Measurements from ENCODE around the gene MREG. TPM values are rescaled to one million over a fixed set of nuclear protein-coding genes. Genes with fewer than 3 reads are reported as not detected.

MREG gene
- total RNA-seq, 1 donor from 2014 or later, result 11.8 TPM

DNA sequence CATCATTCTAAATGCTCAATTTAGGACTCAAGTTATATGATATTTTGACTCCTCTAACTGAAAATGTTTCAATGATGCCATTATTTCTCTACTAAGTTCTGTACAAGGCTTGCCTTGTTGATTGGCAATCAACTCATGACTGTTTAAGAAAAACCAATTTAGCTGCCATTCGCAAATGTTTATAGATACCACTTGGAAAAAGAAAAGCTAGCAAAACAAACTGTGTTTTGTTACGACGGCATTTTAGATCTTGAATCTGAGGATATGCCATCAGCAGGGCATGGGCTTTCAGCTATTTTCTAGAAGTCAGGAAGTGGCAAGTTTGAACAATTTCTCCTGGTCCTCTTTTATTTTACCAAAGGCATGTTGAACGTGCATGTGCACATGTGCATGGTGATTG is 65.3 kb downstream of the MREG start:
- H3K27me3 ChIP-seq, result no peaks in the 10 kb centered on the region

DNA sequence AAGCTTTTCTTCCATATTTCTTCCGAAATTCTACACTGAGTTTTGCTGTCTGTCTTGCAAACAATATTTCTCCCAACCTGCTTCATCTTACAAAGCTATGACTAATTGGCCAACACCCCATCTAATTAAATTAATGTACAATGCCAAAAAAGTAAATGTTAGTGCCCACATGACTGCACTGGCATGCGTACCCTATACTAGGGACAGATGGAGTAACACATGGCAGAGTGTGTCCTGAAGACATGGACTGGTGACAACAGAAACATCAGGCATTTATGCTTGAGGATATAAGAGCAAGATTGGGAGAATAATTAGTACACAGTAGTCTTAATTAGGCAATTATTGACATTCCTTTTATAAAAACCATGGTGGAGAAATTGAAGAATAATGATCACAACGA is 66.8 kb downstream of the MREG start:
- no peaks in the 10 kb centered on the region for H3K36me3 ChIP-seq
- no peaks in the 10 kb centered on the region for H3K9me3 ChIP-seq
- TF ChIP-seq POLR2A (IDR thresholded peaks at IDR 0.05) (no peak), POLR2AphosphoS5 (IDR thresholded peaks at IDR 0.05; ENCODE audit: insufficient read depth in 1 of 2, low read depth in 1 of 2) (no peak)
- TF ChIP-seq, protein P1, sequence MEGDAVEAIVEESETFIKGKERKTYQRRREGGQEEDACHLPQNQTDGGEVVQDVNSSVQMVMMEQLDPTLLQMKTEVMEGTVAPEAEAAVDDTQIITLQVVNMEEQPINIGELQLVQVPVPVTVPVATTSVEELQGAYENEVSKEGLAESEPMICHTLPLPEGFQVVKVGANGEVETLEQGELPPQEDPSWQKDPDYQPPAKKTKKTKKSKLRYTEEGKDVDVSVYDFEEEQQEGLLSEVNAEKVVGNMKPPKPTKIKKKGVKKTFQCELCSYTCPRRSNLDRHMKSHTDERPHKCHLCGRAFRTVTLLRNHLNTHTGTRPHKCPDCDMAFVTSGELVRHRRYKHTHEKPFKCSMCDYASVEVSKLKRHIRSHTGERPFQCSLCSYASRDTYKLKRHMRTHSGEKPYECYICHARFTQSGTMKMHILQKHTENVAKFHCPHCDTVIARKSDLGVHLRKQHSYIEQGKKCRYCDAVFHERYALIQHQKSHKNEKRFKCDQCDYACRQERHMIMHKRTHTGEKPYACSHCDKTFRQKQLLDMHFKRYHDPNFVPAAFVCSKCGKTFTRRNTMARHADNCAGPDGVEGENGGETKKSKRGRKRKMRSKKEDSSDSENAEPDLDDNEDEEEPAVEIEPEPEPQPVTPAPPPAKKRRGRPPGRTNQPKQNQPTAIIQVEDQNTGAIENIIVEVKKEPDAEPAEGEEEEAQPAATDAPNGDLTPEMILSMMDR (IDR thresholded peaks at IDR 0.05), result no peak
- H3K4me3 ChIP-seq, result no peak overlapping the region
- no peak overlapping the region for H3K27ac ChIP-seq
- intact Hi-C loops (cut with DNase I), result no loop called here
- no peak for DNase-seq (ENCODE audit: extremely low spot score in 2 of 2)
- no peaks in the 10 kb centered on the region for H3K4me1 ChIP-seq
- no peaks in the 10 kb centered on the region for H3K27me3 ChIP-seq

More for the DNA sequence above, 65.3 kb downstream of the MREG start:
- H3K4me3 ChIP-seq, result no peak overlapping the region
- H3K9me3 ChIP-seq, result no peaks in the 10 kb centered on the region
- no peaks in the 10 kb centered on the region for H3K36me3 ChIP-seq
- H3K27ac ChIP-seq, result no peak overlapping the region
- intact Hi-C loops (cut with DNase I), result no loop called here
- TF ChIP-seq POLR2A (IDR thresholded peaks at IDR 0.05) (no peak), POLR2AphosphoS5 (IDR thresholded peaks at IDR 0.05; ENCODE audit: insufficient read depth in 1 of 2, low read depth in 1 of 2) (no peak)
- TF ChIP-seq, protein P1 (IDR thresholded peaks at IDR 0.05), result no peak
- no peaks in the 10 kb centered on the region for H3K4me1 ChIP-seq
- no peak for DNase-seq (ENCODE audit: extremely low spot score in 2 of 2)

DNA sequence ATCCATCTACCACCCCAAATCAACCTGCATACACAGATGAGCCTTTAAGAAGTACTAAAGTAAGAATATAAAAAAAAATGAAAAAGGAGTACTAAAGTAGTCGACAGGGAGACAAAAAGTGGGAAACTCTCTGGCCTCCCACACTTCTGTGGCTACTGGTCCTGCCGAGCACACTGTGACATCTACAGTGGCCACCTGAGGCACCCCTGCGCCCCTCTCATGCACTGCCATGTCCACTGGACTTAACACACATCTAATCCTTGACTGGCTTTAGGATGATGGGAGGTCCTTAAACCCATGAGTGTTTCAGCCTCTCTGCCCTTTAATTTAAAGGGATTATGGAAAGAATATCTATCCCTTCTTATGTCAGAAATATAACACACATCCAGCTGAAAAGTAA is 71.2 kb downstream of the MREG start:
- Histone ChIP-seq H3K27ac (no peak overlapping the region), H3K9me3 (no peaks in the 10 kb centered on the region), H3K4me3 (no peak overlapping the region), H3K4me1 (no peaks in the 10 kb centered on the region), H3K27me3 (no peaks in the 10 kb centered on the region), H3K36me3 (no peaks in the 10 kb centered on the region)
- DNase-seq (ENCODE audit: extremely low spot score in 2 of 2), result no peak
- intact Hi-C loops (cut with DNase I), result no loop called here
- TF ChIP-seq POLR2AphosphoS5 (IDR thresholded peaks at IDR 0.05; ENCODE audit: insufficient read depth in 1 of 2, low read depth in 1 of 2) (no peak), POLR2A (IDR thresholded peaks at IDR 0.05) (no peak)
- TF ChIP-seq, protein P1 (IDR thresholded peaks at IDR 0.05), result no peak

DNA sequence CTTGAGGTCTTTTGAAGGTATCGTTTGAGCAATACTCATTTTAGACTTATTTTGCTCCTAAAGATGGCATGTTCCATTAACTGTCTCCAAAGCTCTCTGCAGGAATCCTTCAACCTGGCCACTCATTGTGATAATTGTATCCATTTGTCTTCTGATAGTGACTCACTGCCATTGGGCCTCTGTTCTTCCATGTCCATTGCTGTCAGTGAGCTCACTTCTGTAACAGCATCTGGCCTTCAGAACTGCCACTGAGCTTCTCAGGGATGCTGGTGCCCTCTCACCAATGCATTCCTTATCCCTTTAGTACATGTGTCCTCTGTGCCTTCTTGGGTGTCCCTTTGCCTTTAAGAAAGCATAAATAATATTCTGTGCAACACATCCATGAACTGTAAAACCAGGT is 71.6 kb downstream of the MREG start:
- Histone ChIP-seq H3K4me3 (no peak overlapping the region), H3K36me3 (no peaks in the 10 kb centered on the region), H3K4me1 (no peaks in the 10 kb centered on the region), H3K27me3 (no peaks in the 10 kb centered on the region), H3K9me3 (no peaks in the 10 kb centered on the region), H3K27ac (no peak overlapping the region)
- intact Hi-C loops (cut with DNase I), result no loop called here
- TF ChIP-seq POLR2AphosphoS5 (IDR thresholded peaks at IDR 0.05; ENCODE audit: insufficient read depth in 1 of 2, low read depth in 1 of 2), result no peak
- TF ChIP-seq, protein P1 (IDR thresholded peaks at IDR 0.05), result no peak
- DNase-seq (ENCODE audit: extremely low spot score in 2 of 2), result no peak

DNA sequence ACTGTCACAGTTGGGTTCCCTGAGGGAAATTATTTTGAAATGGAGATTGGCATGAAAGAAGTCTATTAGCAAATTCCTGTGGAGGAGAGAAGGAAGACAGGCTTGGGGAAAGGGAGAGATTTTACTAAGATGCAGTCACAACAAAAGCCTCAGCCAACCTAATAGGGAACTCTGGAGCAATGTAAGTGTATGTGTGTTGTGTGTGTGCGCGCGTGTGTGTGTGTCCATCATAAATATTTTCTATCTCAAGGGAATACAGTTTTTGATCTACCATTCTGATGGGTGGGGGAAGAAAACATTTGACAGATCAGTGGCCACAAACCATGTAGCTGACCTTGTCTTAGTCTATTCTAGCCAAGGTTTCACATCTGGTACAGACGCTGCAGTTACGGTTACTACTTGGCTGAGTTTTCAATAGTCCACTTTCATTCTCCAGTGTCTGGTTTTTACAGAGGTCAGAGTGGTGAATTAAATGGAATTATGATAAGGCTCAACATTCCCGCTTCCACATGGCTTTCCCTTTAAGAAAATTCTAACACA is 72.6 kb downstream of the MREG start:
- no peak for TF ChIP-seq POLR2AphosphoS5 (IDR thresholded peaks at IDR 0.05; ENCODE audit: insufficient read depth in 1 of 2, low read depth in 1 of 2)
- TF ChIP-seq, protein P1 (IDR thresholded peaks at IDR 0.05), result no peak
- no peak for TF ChIP-seq POLR2A (IDR thresholded peaks at IDR 0.05)
- no peak for DNase-seq (ENCODE audit: extremely low spot score in 2 of 2)
- H3K27me3 ChIP-seq, result no peaks in the 10 kb centered on the region
- intact Hi-C loops (cut with DNase I), result no loop called here
- H3K4me3 ChIP-seq, result no peak overlapping the region
- no peaks in the 10 kb centered on the region for H3K9me3 ChIP-seq
- no peaks in the 10 kb centered on the region for H3K36me3 ChIP-seq
- H3K4me1 ChIP-seq, result no peaks in the 10 kb centered on the region
- H3K27ac ChIP-seq, result no peak overlapping the region
